Suppressor macrophage (primary cell): ENCODE measurements around the gene ZSCAN1.

Experiments used
- DNase-seq, 4 experiments: peaks; one replicate each; pipeline ENCODE4 v3.0.0-alpha.2; 2020 to 2022

The ZSCAN1 gene

GRCh38 chr19:58040751-58041525, 7.1 kb downstream of the ZSCAN1 start:
- DNase-seq, result no peak

GRCh38 chr19:58042495-58043340, 8.9 kb downstream of the ZSCAN1 start:
- no peak for DNase-seq

GRCh38 chr19:58044391-58044790, 10.6 kb downstream of the ZSCAN1 start:
- no peak for DNase-seq

- no peak for DNase-seq
Observed at GRCh38 chr19:58044886-58045285, 11.1 kb downstream of the ZSCAN1 start.

- no peak for DNase-seq
Observed at GRCh38 chr19:58045411-58046050, 11.7 kb downstream of the ZSCAN1 start.

- no peak for DNase-seq
Observed at GRCh38 chr19:58046856-58047255, 13.0 kb downstream of the ZSCAN1 start.

- no peak for DNase-seq
Observed at GRCh38 chr19:58047672-58048071, 13.8 kb downstream of the ZSCAN1 start.

GRCh38 chr19:58052256-58052655, 18.4 kb downstream of the ZSCAN1 start:
- DNase-seq, result no peak

GRCh38 chr19:58053480-58054156, 19.8 kb downstream of the ZSCAN1 start:
- no peak for DNase-seq

- DNase-seq, result peak in 1 of 4 experiments; percentile 2
Observed at GRCh38 chr19:58054901-58055874, 21.4 kb downstream of the ZSCAN1 start.

GRCh38 chr19:58056261-58056660, 22.4 kb downstream of the ZSCAN1 start:
- no peak for DNase-seq

- DNase-seq, result no peak
Observed at GRCh38 chr19:58056861-58057260, 23.0 kb downstream of the ZSCAN1 start.

GRCh38 chr19:58058467-58058866, 24.6 kb downstream of the ZSCAN1 start:
- DNase-seq, result no peak

GRCh38 chr19:58059003-58059670, 25.3 kb downstream of the ZSCAN1 start, which contains the start of gene ZNF135:
TSS of gene ZNF135 (plus strand) at chr19:58059282. CDS start at chr19:58060003, 721 bp downstream.
- peak; percentile 46 to 82 (median 68) for DNase-seq

GRCh38 chr19:58059671-58060078, 25.9 kb downstream of the ZSCAN1 start:
- no peak for DNase-seq

- no peak for DNase-seq
Observed at GRCh38 chr19:58060231-58060630, 26.4 kb downstream of the ZSCAN1 start.

GRCh38 chr19:58063712-58064111, 29.9 kb downstream of the ZSCAN1 start:
- no peak for DNase-seq

- no peak for DNase-seq
Observed at GRCh38 chr19:58067240-58067912, 33.6 kb downstream of the ZSCAN1 start.

GRCh38 chr19:58079792-58080191, 46.0 kb downstream of the ZSCAN1 start:
- DNase-seq, result no peak

- no peak for DNase-seq
Observed at GRCh38 chr19:58083021-58083420, 49.2 kb downstream of the ZSCAN1 start.
